Liver (tissue), 3 donors: ENCODE results near the gene TNS1.

Source experiments
- ATF3 ChIP-seq: IDR thresholded peaks from 2 replicates; pipeline ENCODE4 v1.6.1; 2016; ENCODE audit warnings: antibody characterized with exemption
- EGR1 ChIP-seq, 2 donors: IDR thresholded peaks; 2 replicates each; pipeline ENCODE4 v1.6.1; 2016 to 2018; ENCODE audit warnings: antibody characterized with exemption in 2 of 2, low read depth in 2 of 2
- HNF4A ChIP-seq, 2 donors: conservative IDR thresholded peaks; 2 replicates each; pipeline ENCODE4 v1.6.1; 2016; ENCODE audit warnings: antibody characterized with exemption in 2 of 2, mild to moderate bottlenecking in 2 of 2
- JUND ChIP-seq, 2 donors: IDR thresholded peaks; 2 replicates each; pipeline ENCODE4 v1.6.1; 2016; ENCODE audit warnings: antibody characterized with exemption in 2 of 2
- NR2F2 ChIP-seq: IDR thresholded peaks from 2 replicates; pipeline ENCODE4 v1.6.1; 2016; ENCODE audit warnings: antibody characterized with exemption
- RAD21 ChIP-seq, 2 donors: IDR thresholded peaks; 2 replicates each; pipeline ENCODE4 v1.6.1; 2016; ENCODE audit warnings: antibody characterized with exemption in 2 of 2, mild to moderate bottlenecking in 2 of 2
- RXRA ChIP-seq, 2 donors: IDR thresholded peaks; 2 replicates each; pipeline ENCODE4 v1.6.1; 2017 to 2018; ENCODE audit warnings: antibody characterized with exemption in 2 of 2, mild to moderate bottlenecking in 1 of 2
- TAF1 ChIP-seq: conservative IDR thresholded peaks from 2 replicates; pipeline ENCODE4 v1.6.1; 2016; ENCODE audit warnings: antibody characterized with exemption, mild to moderate bottlenecking
- YY1 ChIP-seq: IDR thresholded peaks from 2 replicates; pipeline ENCODE4 v1.6.1; 2016; ENCODE audit warnings: antibody characterized with exemption, mild to moderate bottlenecking
- TF ChIP-seq, protein P1 (sequence below): IDR thresholded peaks from 2 replicates; pipeline ENCODE4 v1.6.1; 2016; ENCODE audit warnings: antibody characterized with exemption
- TF ChIP-seq, protein P2 (sequence below): fragments of 150-350 bp; IDR thresholded peaks from 2 replicates; pipeline ENCODE4 v1.5.1; 2017; ENCODE audit warnings: improper control_type of control experiment, low read depth, low read length; ENCODE audit not compliant: missing input control
- donor health status: healthy.
- donor health status: healthy.

- TF ChIP-seq, protein P1, sequence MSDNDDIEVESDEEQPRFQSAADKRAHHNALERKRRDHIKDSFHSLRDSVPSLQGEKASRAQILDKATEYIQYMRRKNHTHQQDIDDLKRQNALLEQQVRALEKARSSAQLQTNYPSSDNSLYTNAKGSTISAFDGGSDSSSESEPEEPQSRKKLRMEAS = no peak
- TF ChIP-seq, protein P2, sequence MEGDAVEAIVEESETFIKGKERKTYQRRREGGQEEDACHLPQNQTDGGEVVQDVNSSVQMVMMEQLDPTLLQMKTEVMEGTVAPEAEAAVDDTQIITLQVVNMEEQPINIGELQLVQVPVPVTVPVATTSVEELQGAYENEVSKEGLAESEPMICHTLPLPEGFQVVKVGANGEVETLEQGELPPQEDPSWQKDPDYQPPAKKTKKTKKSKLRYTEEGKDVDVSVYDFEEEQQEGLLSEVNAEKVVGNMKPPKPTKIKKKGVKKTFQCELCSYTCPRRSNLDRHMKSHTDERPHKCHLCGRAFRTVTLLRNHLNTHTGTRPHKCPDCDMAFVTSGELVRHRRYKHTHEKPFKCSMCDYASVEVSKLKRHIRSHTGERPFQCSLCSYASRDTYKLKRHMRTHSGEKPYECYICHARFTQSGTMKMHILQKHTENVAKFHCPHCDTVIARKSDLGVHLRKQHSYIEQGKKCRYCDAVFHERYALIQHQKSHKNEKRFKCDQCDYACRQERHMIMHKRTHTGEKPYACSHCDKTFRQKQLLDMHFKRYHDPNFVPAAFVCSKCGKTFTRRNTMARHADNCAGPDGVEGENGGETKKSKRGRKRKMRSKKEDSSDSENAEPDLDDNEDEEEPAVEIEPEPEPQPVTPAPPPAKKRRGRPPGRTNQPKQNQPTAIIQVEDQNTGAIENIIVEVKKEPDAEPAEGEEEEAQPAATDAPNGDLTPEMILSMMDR = no peak
- TF ChIP-seq HNF4A (conservative IDR thresholded peaks at IDR 0.05) (no peak), TAF1 (no peak), RXRA (IDR thresholded peaks at IDR 0.05) (no peak), EGR1 (IDR thresholded peaks at IDR 0.05; ENCODE audit: low read depth in 2 of 2) (no peak), RAD21 (IDR thresholded peaks at IDR 0.05) (no peak), JUND (IDR thresholded peaks at IDR 0.05) (no peak), ATF3 (no peak), NR2F2 (no peak), YY1 (no peak)
Measured at GRCh38 chr2:217775920-217776503, 226.8 kb downstream of the TNS1 start.
